Brain microvascular endothelial cell (primary cell): ENCODE results near the gene PDE6B.

ENCODE experiments used
- DNase-seq: peaks from one replicate; pipeline ENCODE4 v3.0.0-alpha.2; 2020
- H3K27ac ChIP-seq: fragments of 250-450 bp; sonication (Bioruptor Pico); 2 replicates; pipeline ENCODE4 v1.5.1; 2020; ENCODE audit warnings: mild to moderate bottlenecking, moderate library complexity
- H3K27me3 ChIP-seq: fragments of 250-450 bp; sonication (Bioruptor Pico); replicated peaks from 2 replicates; pipeline ENCODE4 v1.5.1; 2020; ENCODE audit warnings: mild to moderate bottlenecking
- H3K36me3 ChIP-seq: fragments of 250-450 bp; sonication (Bioruptor Pico); replicated peaks from 2 replicates; pipeline ENCODE4 v1.5.1; 2020; ENCODE audit warnings: mild to moderate bottlenecking
- H3K4me3 ChIP-seq: 2 replicates; pipeline ENCODE4 v1.5.1; 2011; ENCODE audit warnings: low read depth, mild to moderate bottlenecking, control low read depth, low read length, moderate library complexity
- CTCF ChIP-seq: IDR thresholded peaks from 2 replicates; pipeline ENCODE4 v1.5.1; 2011; ENCODE audit warnings: low read depth, mild to moderate bottlenecking, moderate library complexity, low read length, control low read depth, inconsistent platforms; ENCODE audit errors: missing control alignments
- in situ Hi-C: cut with HindIII; loops from 2 replicates; pipeline ENCODE4 v1.10.0; 2017; ENCODE audit warnings: low sequenced_read_pairs, low pct_ligation_motif_present

The PDE6B gene

GRCh38 chr4:706834-707598, 81.6 kb downstream of the PDE6B start:
- in situ Hi-C loops = no loop called here
- H3K27me3 ChIP-seq = no peaks in the 10 kb centered on the region
- no peak for TF ChIP-seq CTCF
- peak overlapping the region; percentile 77 for H3K4me3 ChIP-seq
- no peak for DNase-seq
- peaks cover 7% of the 10 kb centered on the region for H3K36me3 ChIP-seq
- no peak overlapping the region for H3K27ac ChIP-seq

GRCh38 chr4:707929-708630, 82.7 kb downstream of the PDE6B start:
- in situ Hi-C loops = no loop called here
- Histone ChIP-seq H3K4me3 (no peak overlapping the region), H3K27me3 (no peaks in the 10 kb centered on the region), H3K36me3 (peaks cover 7% of the 10 kb centered on the region), H3K27ac (no peak overlapping the region)
- no peak for TF ChIP-seq CTCF
- no peak for DNase-seq

GRCh38 chr4:708631-708933, 83.2 kb downstream of the PDE6B start:
- H3K27me3 ChIP-seq = no peaks in the 10 kb centered on the region
- no peak for DNase-seq
- TF ChIP-seq CTCF = no peak
- in situ Hi-C loops = no loop called here
- peaks cover 7% of the 10 kb centered on the region for H3K36me3 ChIP-seq
- H3K27ac ChIP-seq = no peak overlapping the region
- H3K4me3 ChIP-seq = no peak overlapping the region

- Histone ChIP-seq H3K27me3 (no peaks in the 10 kb centered on the region), H3K27ac (no peak overlapping the region), H3K4me3 (no peak overlapping the region), H3K36me3 (peaks cover 11% of the 10 kb centered on the region)
- in situ Hi-C loops = no loop called here
- DNase-seq = no peak
- no peak for TF ChIP-seq CTCF
Observed at GRCh38 chr4:709348-709747, 84.0 kb downstream of the PDE6B start.

GRCh38 chr4:710116-710515, 84.7 kb downstream of the PDE6B start:
- no peak overlapping the region for H3K27ac ChIP-seq
- H3K36me3 ChIP-seq = peaks cover 14% of the 10 kb centered on the region
- in situ Hi-C loops = no loop called here
- no peak for TF ChIP-seq CTCF
- H3K27me3 ChIP-seq = no peaks in the 10 kb centered on the region
- no peak for DNase-seq
- H3K4me3 ChIP-seq = no peak overlapping the region
